EL (cell line): ENCODE results near the gene PRKG1.
A peak's percentile ranks its signal among the peaks of the same experiment; 100 is the strongest.

Experiments
- DNase-seq: peaks from one replicate; pipeline ENCODE4 v3.0.0-alpha.2; 2016

Gene PRKG1

DNA sequence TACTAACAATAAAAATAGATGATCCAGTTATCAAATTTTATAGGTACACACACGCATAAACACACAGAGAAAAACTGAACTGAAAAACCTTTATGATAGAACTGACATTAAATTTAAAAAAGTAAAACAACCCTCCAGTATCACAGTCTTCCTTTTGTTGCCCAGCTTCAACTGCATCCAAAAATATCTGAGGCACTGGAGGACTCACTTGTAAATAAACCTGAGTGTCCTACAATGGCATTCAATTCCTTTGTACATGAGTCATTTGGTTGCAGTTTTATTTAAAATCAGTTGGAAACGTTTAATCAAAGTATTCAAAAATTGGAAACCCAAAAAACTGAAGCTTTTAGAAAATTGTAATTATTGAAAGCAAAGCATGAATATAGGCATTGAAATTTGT is 890.3 kb downstream of the PRKG1 start:
- no peak for DNase-seq

DNA sequence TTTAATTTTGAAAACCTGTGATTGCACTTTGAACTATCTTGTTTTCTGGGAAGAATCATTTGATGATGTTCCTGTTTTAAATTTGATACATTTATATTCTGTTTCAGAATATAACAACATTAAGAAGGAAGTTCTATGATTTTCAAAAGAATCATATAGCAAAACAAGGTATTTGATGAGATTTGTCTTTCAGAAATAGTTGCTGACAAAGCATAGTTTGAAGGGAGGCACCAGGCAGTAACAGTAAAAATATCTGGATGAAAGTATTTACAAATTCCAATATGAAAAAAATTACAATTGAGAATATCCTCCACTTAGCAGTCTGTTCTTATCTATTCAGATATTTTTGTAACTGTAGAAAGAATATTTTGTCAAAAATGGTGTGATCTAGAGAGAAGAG is 891.2 kb downstream of the PRKG1 start:
- DNase-seq: no peak

DNA sequence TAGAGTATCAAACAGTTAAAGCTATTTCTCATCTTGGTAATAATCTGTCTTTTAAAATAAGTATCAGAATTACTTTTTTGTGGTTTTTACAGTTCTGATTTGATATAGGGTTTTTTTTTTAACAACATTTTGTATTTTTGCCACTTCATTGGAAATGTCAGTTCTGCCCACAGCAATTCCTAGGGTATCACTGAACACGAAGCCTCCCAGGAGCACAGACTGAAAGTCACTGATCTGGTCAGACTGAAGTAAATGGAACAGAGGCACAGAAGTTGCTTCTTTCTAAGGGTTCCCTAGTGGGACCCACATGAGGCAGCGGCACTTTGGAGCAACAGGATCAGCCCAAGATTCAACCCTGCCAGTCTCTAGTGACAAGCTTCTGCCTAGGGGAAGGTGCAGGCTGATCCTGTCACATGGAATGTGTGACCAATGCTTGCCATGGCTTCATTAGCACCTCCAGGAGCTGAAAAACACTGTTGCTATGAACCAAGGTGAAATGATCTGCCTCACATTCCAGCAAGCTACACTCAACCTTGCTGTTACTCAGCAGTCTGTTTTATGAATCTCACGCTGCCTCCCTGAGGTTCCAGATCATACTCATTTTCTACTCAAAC is 898.6 kb downstream of the PRKG1 start:
- DNase-seq: no peak

DNA sequence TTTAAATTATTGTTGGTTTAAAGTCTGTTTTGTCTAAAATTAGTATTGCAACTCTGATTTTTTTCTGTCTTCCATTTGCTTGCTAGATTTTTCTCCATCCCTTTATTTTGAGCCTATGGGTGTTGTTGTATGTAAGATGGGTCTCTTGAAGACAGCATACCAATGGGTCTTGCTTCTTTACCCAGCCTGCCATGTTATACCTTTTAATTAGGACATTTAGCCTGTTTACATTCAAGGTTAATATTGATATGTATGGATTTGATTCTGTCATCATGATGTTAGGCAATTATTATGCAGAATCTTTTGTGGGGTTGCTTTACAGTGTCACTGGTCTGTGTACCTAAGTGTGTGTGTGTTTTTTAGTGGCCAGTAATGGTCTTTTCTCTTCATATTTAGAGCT is 906.5 kb downstream of the PRKG1 start:
- no peak for DNase-seq

DNA sequence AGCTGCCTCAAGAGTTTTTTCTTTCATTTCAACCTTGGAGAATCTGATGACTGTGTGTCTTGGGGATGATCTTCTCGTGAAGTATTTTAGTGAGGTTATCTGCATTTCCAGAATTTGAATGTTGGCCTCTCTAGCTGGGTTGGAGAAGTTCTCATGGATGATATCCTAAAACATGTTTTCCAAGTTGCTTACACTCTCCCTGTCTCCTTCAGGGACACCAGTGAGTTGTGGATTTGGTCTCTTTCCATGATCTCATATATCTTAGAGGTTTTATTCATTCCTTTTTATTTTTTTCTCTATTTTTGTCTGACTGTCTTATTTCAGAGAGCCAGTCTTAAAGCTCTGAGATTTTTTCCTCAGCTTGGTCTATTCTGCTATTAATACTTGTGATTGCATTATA is 907.4 kb downstream of the PRKG1 start:
- no peak for DNase-seq

DNA sequence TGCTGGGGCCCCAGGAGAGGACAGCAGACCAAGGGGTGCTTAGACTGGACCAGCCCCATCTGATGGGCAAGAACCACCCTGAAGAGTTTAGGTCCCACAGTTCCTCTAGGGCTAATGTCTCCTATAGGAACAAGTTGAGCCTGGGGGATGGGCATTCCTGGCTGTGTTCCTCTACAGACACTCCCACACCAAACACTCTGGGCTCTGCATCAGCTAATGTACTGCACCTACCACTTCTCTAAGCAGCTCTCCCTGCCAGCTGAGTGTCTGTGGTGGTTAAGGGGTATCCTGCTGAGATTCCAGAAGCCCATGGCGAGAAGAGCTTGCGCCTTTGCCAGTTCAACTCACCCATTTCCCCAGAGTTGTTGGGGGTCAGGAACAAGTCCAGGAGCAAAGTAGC is 909.2 kb downstream of the PRKG1 start:
- DNase-seq: no peak

DNA sequence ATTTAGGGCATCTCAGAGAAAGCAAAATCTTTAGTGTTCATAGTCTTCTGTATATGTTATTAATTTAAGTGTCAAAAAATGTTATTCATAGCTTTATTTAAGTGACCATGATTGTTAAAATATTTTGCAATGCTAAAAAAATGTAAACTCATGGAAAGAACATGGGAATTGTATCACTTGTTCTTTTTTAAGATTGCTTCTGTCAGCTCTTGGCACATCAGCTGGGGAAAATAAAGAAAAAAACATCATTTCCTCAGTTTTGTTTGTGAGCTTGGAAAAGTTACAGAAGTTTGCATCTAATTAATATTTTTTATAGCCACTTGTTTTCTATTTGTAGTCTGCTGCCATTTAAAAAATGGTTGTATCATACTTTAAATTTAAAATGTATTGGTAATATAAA is 911.0 kb downstream of the PRKG1 start:
- DNase-seq: no peak

DNA sequence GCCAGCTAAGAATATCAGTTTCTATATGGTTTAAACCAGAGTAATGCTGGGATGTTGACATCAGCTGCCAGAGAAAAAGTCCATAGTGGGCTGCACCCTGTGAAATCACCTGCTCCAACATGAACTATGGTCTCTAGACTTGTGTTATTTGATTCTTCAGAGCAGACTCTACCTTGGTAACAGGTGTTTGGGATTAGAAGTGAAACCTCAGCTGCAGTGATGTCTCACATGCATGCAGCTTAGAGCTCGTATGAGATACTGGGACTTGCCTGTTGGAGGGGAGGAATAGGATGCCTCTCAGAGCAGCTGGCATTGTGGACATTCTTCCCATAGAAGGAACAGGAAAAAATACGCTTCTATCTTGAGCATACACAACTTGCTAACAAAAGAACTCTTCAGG is 912.2 kb downstream of the PRKG1 start:
- no peak for DNase-seq

DNA sequence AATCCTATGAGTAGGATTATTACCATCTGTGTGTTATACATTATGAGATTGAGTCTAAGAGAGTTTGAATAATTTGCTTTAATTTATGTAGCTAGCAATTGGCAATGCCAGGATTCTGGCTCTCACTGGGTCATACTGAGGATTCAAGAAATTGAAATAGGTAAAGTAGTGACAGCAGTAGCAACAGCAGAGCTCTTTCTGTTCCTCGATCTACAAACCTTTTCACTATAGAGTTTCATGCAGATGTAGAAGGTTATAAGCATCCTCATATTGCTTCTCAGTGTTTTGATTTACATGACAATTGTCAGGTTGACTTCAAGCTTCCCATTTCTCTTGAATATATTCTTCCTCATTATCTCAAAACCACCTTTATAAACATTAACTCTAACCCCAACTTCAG is 919.2 kb downstream of the PRKG1 start:
- no peak for DNase-seq

DNA sequence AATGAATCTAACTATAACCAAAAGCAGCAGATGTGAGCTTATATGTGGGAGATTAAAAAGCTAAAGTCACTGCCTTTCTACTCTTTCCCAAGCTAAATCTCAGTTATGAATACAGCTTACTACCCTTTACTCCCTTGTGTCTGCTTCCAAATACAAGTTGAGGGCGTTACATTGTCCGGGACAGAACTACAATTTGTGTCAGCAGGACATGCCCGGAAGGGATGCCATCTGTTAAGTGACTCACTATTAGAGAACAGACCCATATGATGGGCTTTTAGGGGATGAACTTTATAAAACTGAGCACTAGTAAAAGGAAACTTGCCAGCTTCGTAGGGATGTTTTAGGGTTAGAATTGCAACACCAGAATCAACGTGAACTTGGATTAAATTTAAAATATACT is 924.8 kb downstream of the PRKG1 start:
- DNase-seq: peak; percentile 25

DNA sequence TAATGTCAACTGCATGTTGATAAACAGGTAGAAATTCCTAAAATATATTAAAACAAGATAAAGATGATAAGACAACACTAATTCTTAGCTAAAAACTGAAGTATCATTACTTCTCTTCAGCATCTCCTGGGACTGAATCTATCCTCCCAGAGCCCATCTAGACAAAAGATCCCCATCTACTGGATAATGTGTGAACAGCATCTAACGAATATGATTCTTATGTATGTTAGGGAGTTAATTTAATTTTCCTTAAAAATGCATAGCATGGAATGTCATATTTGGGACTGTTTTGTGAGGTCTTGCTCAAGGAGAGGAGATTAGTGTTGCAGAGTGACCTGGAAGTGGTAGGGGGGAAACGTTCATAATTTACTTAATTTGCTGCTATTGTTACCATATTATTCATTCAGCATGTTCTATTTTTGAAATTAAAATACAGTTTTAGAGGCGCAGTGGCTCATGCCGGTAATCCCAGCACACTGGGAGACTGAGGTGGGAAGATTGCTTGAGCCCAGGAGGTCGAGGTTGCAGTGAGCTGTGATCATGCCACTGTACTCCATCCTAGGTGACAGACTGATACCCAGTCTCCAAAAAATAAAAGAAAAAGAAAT is 930.2 kb downstream of the PRKG1 start:
- DNase-seq: peak; percentile 39

DNA sequence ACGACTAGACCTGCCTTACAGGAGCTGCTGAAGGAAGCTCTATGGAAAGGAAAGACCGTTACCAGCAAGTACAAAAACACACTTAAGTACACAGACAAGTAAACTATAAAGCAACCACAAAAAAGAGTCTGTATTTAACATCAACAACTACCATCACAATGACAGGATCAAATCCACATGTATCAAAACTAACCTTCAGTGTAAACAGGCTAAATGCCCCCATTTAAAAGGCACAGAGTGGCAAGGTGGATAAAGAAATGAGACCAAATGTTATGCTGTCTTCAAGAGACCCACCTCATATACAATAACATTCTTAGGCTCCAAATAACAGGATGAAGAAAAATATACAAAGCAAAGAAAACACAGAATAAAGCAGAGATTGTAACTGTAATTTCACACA is 932.8 kb downstream of the PRKG1 start:
- no peak for DNase-seq

DNA sequence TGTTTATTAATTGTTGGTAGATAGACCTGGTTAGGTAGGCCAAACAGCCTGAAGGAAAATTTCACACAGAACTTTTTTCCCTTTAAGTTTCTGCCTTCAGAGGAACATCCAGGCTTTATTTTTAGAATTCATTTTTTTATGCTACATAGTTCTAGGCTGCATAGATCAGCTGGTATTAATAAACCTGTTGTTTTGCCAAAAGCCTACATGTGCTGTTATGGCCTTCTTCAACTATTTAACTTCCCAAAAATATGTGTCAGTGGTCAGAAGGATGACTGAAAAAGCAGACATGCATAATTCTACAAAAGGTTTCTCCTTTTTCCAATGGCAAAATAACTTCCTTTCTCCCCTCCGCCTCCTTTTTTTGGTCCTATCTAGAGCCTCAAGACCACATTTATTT is 936.8 kb downstream of the PRKG1 start:
- DNase-seq: no peak

DNA sequence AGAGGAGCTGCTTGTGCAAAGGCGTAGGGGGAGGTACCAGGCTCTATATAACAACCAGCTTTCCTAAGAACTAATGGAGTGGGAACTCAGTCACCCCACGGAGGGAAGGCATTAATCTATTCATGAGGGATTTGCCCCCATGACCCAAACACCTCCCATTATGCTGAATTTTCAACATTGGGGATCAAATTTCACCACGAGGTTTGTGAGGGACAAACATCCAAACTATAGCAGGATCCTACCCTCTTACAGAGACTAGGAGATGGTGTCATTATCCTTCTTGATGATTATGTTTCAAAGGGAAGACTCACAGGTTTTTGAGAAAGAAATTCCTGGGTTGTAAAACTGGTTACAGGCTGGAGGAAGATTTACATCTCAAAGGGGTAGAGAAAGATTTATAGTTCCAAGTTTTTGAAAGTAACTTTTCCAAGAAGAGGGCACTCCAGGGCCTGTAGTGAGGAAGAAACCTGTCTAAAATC is 944.8 kb downstream of the PRKG1 start:
- no peak for DNase-seq

DNA sequence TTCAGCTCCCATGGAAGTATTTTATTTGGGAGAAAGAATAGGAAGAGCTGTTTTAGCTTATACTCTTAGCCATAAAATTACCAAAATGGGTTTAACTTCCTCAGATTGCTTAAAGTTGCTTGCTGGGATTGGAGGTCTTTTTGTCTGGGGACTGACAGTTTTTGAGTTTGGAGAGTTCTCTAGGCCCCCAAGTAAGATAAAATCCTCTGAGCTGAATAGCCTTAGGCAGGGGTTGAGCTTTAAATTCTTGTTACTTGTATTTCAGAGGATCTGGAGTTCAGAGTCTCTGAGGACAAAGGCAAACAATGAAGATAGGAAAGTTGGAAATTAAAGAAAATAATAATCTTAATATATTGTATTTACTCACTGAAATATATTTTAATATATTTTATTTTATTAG is 945.4 kb downstream of the PRKG1 start:
- DNase-seq: no peak

DNA sequence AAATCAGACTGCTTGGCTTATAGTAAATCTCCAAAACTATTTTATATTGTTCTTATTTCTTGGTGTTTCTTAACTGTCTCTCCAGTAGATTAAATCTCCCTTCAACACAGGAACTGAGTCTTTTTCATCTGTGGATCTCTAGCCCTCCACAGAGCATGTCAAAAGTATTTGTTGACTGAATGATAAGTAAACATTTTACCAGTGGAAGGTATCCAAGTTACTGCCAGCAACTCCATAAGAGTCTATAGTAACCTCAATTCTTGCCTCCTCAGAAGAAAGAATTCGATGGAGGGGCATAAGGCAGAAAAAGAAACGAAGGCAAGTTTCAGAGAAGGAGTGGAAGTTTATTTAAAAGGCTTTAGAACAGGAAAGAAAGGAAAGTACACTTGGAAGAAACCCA is 945.9 kb downstream of the PRKG1 start:
- DNase-seq: no peak

DNA sequence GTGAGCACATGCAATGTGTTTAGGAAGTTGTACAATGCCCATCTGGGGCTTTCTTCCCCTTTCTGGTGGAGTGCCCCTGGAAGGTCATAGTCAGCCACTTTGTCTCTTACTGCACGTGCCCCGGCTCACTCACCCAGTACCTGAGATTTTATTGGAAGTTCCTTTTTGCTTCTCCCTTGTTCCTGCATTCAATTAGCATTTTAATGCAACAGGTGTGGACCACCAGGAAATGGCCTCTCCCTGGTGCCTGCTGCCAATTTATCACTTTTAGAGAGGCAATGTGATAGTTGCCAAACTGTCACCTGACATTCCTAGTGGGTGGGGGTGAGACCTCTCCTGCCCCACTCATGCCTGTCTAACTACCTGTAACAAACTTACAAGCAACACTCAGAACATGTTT is 946.4 kb downstream of the PRKG1 start:
- DNase-seq: no peak

DNA sequence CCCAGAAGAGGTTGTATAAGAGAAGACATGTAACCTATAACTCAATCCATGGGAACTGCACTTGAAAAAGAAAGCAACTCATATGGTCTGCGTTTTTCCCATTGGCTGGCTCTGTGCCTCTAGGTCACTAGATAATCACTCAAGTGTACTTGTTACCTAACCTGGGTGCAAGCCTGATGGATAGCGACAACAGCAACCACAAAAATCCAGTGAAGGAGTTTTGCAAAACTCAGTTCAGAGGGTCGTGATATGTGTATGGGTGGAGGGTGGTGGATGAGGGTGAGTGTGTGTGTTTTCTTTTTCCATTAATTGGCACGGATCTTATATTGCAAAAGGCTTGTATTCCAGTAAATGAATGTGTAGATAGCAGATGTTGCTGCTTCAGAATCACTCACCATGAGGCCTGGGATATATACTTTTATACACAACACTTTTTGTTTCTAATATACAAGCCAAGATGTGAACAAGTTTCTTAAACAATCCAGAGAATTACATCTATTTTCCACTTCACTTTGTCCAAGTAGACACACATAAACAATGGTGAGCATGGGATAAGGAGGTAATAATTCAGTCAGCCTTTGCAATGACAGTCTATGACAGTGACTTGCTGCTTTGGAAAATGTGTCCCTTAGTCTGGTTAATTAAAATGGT is 952.9 kb downstream of the PRKG1 start:
- DNase-seq: no peak

DNA sequence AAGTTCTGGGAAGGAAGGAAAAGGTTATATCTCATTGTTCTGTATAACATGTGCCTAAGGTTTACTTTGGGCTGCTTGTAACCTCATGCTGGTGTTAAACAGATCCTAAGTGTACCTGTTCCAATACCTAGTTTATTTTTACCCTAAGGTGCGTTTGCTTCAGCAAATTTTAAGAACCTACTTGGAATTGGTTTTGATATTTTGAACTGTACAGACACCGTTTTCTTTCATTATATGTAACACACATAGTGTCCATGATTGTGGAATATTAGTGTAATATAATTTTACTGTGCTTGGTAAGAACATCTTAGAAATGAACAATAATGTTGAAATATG is 954.2 kb downstream of the PRKG1 start:
- DNase-seq: no peak

DNA sequence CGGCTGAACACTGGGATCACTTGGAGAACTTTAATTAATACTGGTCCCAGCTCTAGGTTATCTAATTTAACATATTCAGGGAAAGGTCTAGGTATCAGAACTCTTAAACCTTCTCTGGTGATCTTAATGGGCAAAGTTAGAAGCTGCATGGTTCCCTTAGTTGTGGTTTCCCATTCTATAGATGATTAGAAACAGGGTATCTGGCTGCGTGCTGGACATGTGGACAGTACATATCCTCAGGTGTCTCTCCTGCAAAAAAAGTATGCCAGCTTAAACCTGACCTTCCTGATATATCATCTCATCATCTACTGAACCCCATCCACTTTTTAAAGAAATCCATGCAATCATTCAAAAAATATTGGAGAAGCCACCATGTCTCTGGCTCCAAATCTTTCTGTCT is 955.3 kb downstream of the PRKG1 start:
- no peak for DNase-seq

DNA sequence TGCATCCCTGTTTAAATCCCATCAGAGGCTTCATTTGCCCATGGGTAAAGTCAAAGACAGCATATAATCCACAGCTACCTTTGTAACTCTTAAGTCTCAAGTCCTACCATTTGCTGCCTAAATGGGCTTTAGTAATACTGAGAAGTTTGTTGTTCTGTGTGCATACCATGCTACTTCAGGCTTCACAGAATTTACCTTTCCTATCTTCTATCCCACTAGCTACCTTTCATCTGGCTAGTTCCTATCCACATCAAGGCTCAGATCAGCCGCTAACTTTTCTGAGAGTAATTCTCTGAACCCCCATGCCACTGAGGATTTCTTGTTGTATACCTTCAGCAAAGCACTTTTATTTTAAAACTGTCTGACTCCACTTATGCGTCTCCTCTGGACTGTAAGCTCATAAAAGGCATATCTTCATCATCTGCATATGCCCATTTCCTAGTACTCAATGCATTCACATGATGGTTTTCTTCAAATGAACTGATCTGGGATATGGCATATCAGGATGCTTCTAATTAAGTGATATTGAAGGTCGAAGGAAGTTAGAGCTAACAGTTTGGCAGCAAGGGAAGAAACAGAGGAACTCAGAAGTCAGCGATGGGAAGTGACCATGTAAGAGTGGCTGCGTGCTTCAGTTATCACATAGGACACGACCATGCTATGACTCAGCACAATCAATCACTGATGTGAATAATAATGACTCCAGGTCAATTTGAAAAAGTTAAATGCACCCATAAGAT is 955.9 kb downstream of the PRKG1 start:
- DNase-seq: no peak

DNA sequence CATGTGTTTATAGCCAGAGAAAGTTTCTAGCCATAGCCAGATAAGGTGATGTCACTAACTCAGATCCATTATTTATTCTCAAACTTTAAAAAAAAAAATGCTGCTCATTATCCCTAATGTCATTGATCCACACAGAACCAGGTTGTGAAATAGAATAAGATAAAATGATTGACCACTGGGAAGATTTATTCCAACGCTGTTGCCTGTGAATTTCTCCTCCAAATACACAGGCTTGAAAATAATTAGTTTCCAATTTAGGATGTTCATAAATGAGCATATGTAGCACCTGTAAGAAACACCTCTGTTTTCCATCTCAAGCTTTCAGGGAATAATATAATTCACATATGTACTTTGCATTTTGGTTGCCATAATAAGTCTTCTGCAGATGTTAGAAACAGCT is 956.7 kb downstream of the PRKG1 start:
- DNase-seq: no peak

DNA sequence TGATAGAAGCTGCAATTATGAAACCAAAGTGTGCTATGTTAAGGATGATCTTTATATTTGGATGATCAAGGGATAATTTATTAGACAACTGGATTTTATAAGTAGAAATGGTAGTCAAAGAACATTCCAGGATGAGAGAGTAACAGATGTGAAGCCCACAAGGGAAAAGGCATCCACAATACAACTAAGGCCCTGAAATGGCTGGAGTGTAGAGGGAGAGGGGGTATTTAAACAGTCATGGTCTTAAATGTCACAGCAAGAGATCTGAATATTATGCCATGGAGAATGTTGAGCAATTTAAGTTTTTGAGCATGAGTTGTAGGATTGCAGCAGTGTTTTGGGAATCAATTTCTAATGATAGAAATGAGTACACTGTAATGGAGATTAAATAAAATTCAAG is 957.5 kb downstream of the PRKG1 start:
- no peak for DNase-seq
